ENCODE data around the gene HEATR5B.
"Not testable (repeated sequence)": the region's sequence is repeated elsewhere in the genome, so short reads cannot be mapped to it uniquely, and the experiment has no call there.

The HEATR5B gene

GRCh38 chr2:36981911-36982310 is 102.3 kb downstream of the HEATR5B start:
- no peak for DNase-seq (ENCODE audit: low spot score)

DNA sequence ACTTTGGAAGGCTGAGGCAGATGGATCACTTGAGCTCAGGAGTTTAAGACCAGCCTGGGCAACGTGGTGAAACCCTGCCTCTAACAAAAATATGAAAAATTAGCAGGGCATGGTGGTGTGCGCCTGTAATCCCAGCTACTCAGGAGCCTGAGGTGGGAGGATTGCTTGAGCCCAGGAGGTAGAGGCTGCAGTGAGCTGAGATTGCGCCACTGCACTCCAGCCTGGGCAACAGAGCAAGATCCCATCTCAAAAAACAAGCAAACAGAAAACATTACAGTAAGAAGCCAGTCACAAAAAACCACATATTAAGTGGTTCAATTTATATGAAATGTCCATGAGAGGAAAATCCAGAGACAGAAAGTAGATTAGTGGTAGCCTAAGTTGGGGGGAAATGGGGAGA is 105.2 kb downstream of the HEATR5B start:
- not testable (repeated sequence) for DNase-seq (ENCODE audit: low spot score)

GRCh38 chr2:36976065-36976464 is 108.1 kb downstream of the HEATR5B start:
- DNase-seq (ENCODE audit: low spot score): no peak

- DNase-seq (ENCODE audit: low spot score): no peak
These were observed 108.9 kb downstream of the HEATR5B start for GRCh38 chr2:36975306-36975705.

DNA sequence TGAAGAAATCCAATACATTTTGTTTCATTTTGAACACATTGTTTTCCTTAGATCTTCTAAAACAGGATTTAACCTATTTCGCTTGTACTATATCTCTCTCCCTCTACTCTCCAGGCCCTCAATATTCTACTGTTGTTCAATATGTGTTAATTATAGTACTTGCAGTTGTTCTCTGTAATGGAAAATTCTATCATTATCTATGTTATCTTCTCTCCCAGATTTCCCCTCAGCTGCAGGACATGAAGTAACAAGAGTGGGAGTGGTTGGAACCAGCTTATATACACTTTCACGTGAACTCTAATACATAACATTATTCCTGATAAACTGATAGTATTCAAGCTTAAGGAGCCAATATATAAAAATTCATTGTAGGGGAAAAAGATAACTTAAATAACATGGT is 110.9 kb downstream of the HEATR5B start:
- DNase-seq (ENCODE audit: low spot score): no peak

DNA sequence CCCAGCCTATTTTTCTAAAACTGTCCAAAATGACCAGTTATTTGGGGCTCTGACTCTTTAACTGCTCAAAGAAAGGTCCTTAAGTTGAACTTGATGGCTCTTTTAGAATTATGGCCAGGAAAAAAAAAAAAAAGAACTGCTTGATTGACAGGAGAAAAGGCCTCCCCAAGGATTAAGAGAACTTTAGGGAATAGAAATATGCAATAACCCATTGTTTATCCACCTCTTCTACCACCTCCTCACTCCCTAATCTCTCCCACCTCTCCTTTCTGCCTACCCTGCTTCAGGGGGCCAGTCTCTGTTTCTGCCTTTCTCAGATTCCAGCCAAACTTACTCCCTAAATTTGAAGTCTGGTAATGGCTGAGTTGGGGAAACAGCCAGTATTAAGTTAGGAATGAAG is 112.2 kb downstream of the HEATR5B start:
- DNase-seq (ENCODE audit: low spot score): no peak

- DNase-seq (ENCODE audit: low spot score): no peak
These were observed 116.8 kb downstream of the HEATR5B start for GRCh38 chr2:36967236-36967876.

DNA sequence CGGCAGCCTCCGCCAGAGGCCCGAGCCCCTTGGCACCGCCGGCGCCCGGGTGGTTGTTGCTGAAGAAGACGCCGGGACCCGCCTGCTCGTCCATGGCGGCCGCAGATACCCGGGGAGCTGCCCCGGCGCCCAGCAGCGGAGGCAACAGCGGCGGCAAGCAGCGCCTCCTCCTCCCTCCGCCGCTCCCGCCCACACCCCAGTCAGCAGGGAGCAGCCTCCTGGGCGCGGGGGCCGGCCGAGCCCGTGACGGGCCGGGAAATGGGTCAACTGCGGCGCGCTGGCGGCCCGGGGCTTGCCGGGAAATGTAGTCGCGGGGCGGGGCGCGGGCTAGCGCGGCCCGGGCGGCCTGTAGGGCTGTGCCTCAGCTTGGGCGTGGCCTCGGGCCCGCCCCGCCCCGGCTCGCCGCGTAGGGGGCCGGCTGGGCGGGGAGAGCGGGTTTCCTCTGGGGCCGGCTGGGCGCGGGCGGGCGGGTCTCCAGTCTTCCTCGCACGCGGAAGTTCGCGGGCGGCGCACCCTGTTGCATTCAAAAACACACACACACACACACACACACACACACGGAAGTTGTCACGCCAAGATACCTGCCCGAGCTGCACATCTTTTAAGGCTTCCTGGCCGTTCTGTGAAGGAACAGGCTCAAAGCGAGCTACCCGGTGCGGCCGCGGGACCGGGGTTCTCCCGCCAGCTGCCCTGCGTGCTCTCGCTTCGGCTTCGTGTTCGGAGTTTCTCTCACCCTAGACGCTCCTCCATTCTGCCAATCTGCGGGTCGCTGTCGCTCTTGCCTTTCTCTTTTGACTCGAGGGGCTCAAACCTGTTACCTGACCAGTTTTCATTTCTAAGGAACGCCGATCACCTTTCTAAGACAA is 117.6 kb downstream of the HEATR5B start, which contains the start of gene STRN:
Gene STRN (minus strand): TSS at position 167 of the 866 bp plus-strand sequence. CDS start 73 bp downstream, at position 94.
- DNase-seq (ENCODE audit: low spot score): peak; percentile 97

DNA sequence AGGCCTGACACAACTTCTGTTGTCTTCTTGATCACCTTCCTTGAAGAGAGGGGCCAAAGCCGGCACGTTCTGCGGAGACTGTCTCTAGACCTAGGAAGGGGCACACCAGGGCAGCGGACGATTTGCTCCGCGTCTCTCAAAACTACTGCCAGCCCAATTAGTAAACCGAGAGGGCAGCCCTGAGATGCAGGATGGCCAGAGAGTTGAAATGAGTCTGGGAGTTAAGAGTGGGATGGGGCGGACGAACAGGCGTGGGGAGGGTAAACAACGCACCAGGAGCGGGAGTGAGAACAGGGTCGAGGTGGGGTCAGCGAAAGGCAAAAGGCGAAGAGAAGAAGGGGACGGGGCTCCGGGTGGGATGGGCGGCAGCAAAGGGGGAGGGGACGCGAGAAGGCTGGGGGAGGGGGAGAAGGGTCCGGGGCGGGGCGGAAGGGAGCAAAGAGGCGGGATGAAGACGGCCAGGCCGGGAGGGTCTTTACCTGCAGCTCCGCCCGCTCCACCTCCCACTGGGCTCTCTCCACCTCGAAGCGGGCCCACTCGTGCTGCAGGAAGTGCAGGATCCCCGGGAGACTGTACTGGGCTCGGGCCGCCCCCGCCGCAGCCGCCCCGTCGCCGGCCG is 118.3 kb downstream of the HEATR5B start:
- peak; percentile 20 for DNase-seq (ENCODE audit: low spot score)

DNA sequence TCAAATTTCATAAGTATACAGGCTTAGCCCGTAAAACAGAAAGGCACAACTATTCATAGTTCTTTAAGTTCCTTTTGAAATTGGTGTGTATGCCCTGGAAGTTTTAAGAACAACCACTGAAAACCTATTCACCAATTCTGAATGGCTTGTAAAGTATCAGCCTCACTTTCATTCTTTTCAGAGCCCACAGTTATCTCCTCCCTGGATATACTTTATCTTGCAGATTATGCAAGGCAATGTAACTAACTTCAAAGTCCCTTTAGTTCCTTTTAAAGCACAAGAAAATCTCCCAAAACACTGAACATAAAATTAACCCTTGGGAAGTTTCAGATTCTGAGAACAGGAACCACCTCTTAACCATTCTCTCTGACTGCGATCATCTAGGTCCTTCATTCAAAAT is 119.0 kb downstream of the HEATR5B start:
- no peak for DNase-seq (ENCODE audit: low spot score)

- no peak for DNase-seq (ENCODE audit: low spot score)
These were observed 119.6 kb downstream of the HEATR5B start for GRCh38 chr2:36964496-36965058.

- no peak for DNase-seq (ENCODE audit: low spot score)
These were observed 120.4 kb downstream of the HEATR5B start for GRCh38 chr2:36963734-36964133.

DNA sequence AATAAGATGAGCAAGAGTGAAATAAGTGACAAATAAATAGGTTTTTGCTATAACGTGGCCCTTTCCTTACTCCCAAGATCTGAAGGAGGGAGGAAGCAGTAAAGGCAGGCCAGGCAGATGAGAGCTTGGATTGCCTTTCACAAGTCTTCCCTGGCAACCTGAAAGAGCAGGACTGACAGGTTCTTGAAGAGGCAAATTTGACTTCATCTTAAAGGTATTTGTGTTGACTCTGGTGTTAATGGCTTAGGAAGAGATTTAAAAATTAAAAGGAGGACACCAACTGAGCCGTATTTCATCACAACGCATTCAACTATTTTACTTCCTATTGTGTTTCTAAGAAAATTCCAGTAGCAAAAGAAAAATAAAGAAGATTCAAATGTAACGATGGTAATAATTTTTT is 121.1 kb downstream of the HEATR5B start:
- no peak for DNase-seq (ENCODE audit: low spot score)

DNA sequence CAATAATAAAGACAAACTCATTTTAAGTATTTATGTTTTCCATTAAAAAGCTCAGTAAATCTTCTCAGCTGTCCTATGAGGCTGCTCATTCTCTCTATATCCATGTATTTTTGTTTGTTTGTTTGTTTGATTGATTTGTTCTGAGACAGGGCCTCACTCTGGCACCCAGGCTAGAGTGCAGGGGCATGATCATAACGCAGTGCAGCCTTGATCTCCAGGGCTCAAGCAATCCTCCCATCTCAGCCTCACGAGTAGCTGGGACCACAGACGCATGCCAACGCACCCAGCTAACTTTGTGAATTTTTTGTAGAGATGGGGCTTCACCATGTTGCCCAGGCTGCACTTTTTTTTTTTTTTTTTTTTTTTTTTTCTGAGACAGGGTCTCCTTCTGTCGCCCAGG is 123.4 kb downstream of the HEATR5B start:
- DNase-seq (ENCODE audit: low spot score): no peak

DNA sequence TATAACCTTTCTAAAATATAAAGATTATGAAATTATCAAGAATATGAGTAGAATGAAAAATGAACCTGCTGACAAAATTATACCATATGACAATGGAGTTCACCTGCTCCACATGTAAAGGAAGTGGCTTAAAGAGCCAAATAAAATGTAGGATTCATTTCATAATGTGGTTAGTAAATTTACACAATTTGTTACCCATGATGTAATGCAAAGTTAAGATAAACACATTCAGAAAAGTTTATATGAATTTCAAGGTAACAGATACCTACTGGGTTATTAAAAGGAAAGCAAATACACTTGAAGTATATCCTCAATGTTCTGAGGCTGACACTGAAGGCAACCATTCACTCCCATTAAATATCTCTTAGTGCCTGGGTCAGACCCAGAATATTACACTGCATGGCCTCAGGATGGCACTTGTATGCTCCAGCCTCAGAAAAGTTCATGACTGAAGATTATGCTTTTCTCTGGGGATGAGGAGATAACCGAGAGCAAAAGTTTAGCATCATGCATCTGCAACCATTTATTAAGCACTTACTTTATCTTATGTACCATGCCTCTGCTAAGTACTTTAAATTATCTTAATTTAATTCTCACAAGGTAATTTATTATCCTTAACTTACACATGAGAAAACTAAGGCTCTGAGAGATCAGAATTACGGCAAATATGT is 124.0 kb downstream of the HEATR5B start:
- no peak for DNase-seq (ENCODE audit: low spot score)

DNA sequence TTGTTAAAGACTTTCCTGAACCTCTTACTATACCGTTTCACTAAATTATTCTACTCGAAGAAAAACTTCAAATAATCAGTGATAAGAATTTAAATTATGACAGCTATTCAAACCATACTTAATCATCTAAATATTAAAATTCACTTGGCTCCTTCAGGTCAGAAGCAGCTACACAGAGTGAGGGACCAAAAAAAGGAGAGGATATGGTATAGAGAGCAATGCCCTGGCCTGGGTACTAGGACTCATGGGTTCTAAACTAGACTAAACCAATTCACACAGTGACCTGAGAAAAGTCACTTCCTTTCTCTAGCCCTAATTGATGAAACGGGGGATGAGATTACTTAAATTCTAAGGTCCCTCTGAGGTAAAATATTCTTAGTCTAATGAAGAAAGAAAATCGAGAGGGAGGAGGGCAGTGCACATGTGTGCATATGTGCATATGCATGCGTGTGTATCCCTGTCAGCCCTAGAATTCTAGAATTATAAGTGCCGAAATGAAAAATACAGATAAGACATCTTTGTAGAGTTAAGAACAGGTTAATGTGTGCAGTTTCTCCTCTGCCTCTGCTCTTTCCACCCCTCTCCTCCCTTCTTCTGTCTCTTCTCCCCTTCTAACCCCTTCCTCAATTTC is 129.1 kb downstream of the HEATR5B start:
- no peak for DNase-seq (ENCODE audit: low spot score)

- DNase-seq (ENCODE audit: low spot score): no peak
These were observed 131.4 kb downstream of the HEATR5B start for GRCh38 chr2:36952748-36953197.

DNA sequence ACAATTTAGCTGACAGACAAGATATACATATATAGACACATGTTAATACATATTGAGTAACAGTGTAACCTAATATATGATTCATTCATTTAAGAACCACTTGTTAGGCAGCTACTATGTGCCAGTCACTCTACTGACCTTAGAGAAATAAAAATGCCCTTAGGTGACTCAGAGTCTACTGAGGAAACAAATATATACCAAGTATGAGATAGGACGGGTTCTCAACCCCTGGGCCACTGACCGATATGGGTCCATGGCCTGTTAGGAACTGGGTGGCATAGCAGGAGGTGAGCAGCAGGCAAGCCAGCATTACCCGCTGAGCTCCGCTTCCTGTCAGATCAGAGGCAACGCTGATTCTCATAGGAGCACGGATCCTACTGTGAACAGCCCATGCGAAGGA is 132.6 kb downstream of the HEATR5B start:
- no peak for DNase-seq (ENCODE audit: low spot score)

DNA sequence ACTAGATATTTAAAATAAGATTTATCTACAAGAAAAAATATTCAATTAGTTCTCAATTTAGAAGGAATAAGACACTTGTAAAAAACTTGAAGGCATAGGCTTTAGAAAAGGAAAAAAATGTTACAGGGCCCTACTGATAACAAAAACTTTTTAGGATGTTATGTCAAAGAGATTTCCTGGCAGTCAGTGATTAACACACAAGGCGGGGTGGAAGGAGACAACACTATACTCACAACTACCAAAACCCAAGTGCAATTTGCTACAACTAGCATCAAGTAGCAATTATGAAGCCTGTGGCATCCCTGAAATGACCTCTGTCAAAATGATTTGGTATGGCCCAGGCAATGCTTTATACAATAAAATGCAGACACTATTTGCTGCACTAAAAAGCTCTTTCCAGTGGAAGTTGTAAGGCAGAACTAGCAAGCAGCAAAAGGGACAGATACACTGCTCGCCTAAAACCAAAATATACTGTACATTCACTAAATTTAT is 133.1 kb downstream of the HEATR5B start:
- no peak for DNase-seq (ENCODE audit: low spot score)

- DNase-seq (ENCODE audit: low spot score): no peak
These were observed 134.3 kb downstream of the HEATR5B start for GRCh38 chr2:36949845-36950244.

DNA sequence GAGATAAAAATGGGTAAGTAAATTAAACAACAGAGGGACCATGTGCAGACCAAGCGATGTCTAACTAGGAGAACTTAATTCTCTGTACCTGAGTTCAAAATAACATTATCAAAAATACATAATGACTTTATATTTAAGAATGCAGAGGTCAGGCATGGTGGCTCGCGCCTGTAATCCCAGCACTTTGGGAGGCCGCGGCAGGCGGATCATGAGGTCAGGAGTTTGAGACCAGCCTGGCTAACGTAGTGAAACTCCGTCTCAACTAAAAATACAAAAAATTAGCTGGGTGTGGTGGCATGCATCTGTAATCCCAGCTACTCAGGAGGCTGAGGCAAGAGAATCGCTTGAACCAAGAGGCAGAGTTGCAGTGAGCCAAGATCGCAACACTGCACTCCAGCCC is 138.9 kb downstream of the HEATR5B start:
- DNase-seq (ENCODE audit: low spot score): not testable (repeated sequence)

All from CD4-positive, alpha-beta T cell treated with Interleukin-2 at 100 ng/mL for 4 hours (primary cell).